H9 (cell line): ENCODE measurements around the gene SERPINB13. TPM values are rescaled to one million over a fixed set of nuclear protein-coding genes. Genes with fewer than 3 reads are reported as not detected.

ENCODE experiments used
- DNase-seq: peaks from one replicate; pipeline ENCODE4 v3.0.0-alpha.2; 2017
- H2AFZ ChIP-seq: one replicate; pipeline ENCODE4 v1.6.1; 2013; ENCODE audit warnings: mild to moderate bottlenecking, low read length, control low read depth, moderate library complexity
- H2AK5ac ChIP-seq: 2 replicates; pipeline ENCODE4 v1.6.1; 2013; ENCODE audit warnings: low read length, control low read depth, mixed read lengths; ENCODE audit not compliant: insufficient read length
- H2BK120ac ChIP-seq: one replicate; pipeline ENCODE4 v1.6.1; 2013; ENCODE audit warnings: low read depth, mild to moderate bottlenecking, low read length, control low read depth, inconsistent platforms; ENCODE audit not compliant: poor library complexity, severe bottlenecking
- H2BK12ac ChIP-seq: 2 replicates; pipeline ENCODE4 v1.6.1; 2013; ENCODE audit warnings: low read length, control low read depth, mixed read lengths, low read depth; ENCODE audit not compliant: insufficient read length
- H2BK15ac ChIP-seq: 2 replicates; pipeline ENCODE4 v1.6.1; 2013; ENCODE audit warnings: low read depth, low read length, control low read depth
- H2BK20ac ChIP-seq: one replicate; pipeline ENCODE4 v1.6.1; 2013; ENCODE audit warnings: low read depth, mild to moderate bottlenecking, low read length, control low read depth, inconsistent platforms; ENCODE audit not compliant: poor library complexity, severe bottlenecking
- H2BK5ac ChIP-seq: 2 replicates; pipeline ENCODE4 v1.6.1; 2013; ENCODE audit warnings: low read length, control low read depth, mixed read lengths; ENCODE audit not compliant: insufficient read length
- H3K14ac ChIP-seq: 2 replicates; pipeline ENCODE4 v1.6.1; 2013; ENCODE audit warnings: low read length, control low read depth; ENCODE audit not compliant: insufficient read depth
- H3K18ac ChIP-seq: 2 replicates; pipeline ENCODE4 v1.6.1; 2013; ENCODE audit warnings: low read depth, mild to moderate bottlenecking, mixed read lengths, low read length, control low read depth; ENCODE audit not compliant: insufficient read length
- H3K23ac ChIP-seq: 2 replicates; pipeline ENCODE4 v1.6.1; 2013; ENCODE audit warnings: low read length, control low read depth, mixed read lengths, low read depth; ENCODE audit not compliant: insufficient read length
- H3K23me2 ChIP-seq: 2 replicates; pipeline ENCODE4 v1.6.1; 2013; ENCODE audit warnings: low read depth, mild to moderate bottlenecking, mixed read lengths, low read length, control low read depth; ENCODE audit not compliant: insufficient read length, poor library complexity, severe bottlenecking
- H3K27ac ChIP-seq: 2 replicates; pipeline ENCODE4 v1.5.1; 2013; ENCODE audit warnings: low read length, control low read depth, mixed read lengths, low read depth; ENCODE audit not compliant: insufficient read length
- H3K27me3 ChIP-seq: 2 replicates; pipeline ENCODE4 v1.6.1; 2013; ENCODE audit warnings: low read length, control low read depth, inconsistent platforms; ENCODE audit not compliant: insufficient read depth
- H3K4ac ChIP-seq: 2 replicates; pipeline ENCODE4 v1.6.1; 2013; ENCODE audit warnings: low read depth, mild to moderate bottlenecking, control low read depth, inconsistent platforms, low read length, moderate library complexity
- H3K4me1 ChIP-seq: 2 replicates; pipeline ENCODE4 v1.6.1; 2013; ENCODE audit warnings: low read length, control low read depth, inconsistent platforms; ENCODE audit not compliant: insufficient read depth
- H3K4me2 ChIP-seq: 2 replicates; pipeline ENCODE4 v1.6.1; 2013; ENCODE audit warnings: low read length, control low read depth, mixed read lengths; ENCODE audit not compliant: insufficient read length, insufficient read depth
- H3K56ac ChIP-seq: 2 replicates; pipeline ENCODE4 v1.6.1; 2013; ENCODE audit warnings: low read depth, mild to moderate bottlenecking, mixed read lengths, low read length, control low read depth; ENCODE audit not compliant: insufficient read length
- H3K79me1 ChIP-seq: 2 replicates; pipeline ENCODE4 v1.6.1; 2013; ENCODE audit warnings: low read depth, mild to moderate bottlenecking, moderate library complexity, low read length, control low read depth, inconsistent platforms; ENCODE audit not compliant: insufficient read depth, poor library complexity, severe bottlenecking
- H3K79me2 ChIP-seq: 2 replicates; pipeline ENCODE4 v1.6.1; 2013; ENCODE audit warnings: low read length, control low read depth, inconsistent platforms; ENCODE audit not compliant: insufficient read depth
- H3K9ac ChIP-seq: 2 replicates; pipeline ENCODE4 v1.6.1; 2013; ENCODE audit warnings: low read length, control low read depth, mixed read lengths; ENCODE audit not compliant: insufficient read length; ENCODE audit errors: extremely low read depth
- H3K9me3 ChIP-seq: one replicate; pipeline ENCODE4 v1.6.1; 2013; ENCODE audit warnings: low read depth, low read length, inconsistent platforms; ENCODE audit not compliant: control insufficient read depth
- H3T11ph ChIP-seq: one replicate; pipeline ENCODE4 v1.6.1; 2013; ENCODE audit warnings: mild to moderate bottlenecking, low read length, control low read depth, inconsistent platforms
- H4K20me1 ChIP-seq: one replicate; pipeline ENCODE4 v1.6.1; 2013; ENCODE audit not compliant: control insufficient read depth, insufficient read length, insufficient read depth
- H4K5ac ChIP-seq: 2 replicates; pipeline ENCODE4 v1.6.1; 2013; ENCODE audit warnings: low read depth, mild to moderate bottlenecking, mixed read lengths, low read length, control low read depth; ENCODE audit not compliant: insufficient read length
- H4K8ac ChIP-seq: replicated peaks from 2 replicates; pipeline ENCODE4 v1.6.1; 2013; ENCODE audit warnings: low read length, control low read depth, mixed read lengths, low read depth; ENCODE audit not compliant: insufficient read length
- H4K91ac ChIP-seq: 2 replicates; pipeline ENCODE4 v1.6.1; 2013; ENCODE audit warnings: low read depth, mild to moderate bottlenecking, moderate library complexity, mixed read lengths, low read length, control low read depth; ENCODE audit not compliant: insufficient read length
- H3K27ac Mint-ChIP-seq, 3 experiments: 2 replicates in 2 of 3; 3 replicates in 1 of 3; pipeline ENCODE4 v1.8.0; 2020 to 2021; ENCODE audit warnings: mixed read lengths in 3 of 3, mild to moderate bottlenecking in 1 of 3, moderate library complexity in 1 of 3
- H3K27me3 Mint-ChIP-seq: 2 replicates; pipeline ENCODE4 v1.8.0; 2021; ENCODE audit warnings: low read depth, mild to moderate bottlenecking, moderate library complexity, mixed read lengths
- H3K36me3 Mint-ChIP-seq, 3 experiments: 2 replicates in 2 of 3; 3 replicates in 1 of 3; pipeline ENCODE4 v1.8.0; 2020 to 2021; ENCODE audit warnings: low read depth in 3 of 3, mixed read lengths in 3 of 3; ENCODE audit not compliant: insufficient read depth in 1 of 3
- H3K4me1 Mint-ChIP-seq, 2 experiments: 2 replicates each; pipeline ENCODE4 v1.8.0; 2020; ENCODE audit warnings: mixed read lengths in 2 of 2
- H3K4me3 Mint-ChIP-seq, 2 experiments: 2 replicates in 1 of 2; 3 replicates in 1 of 2; pipeline ENCODE4 v1.8.0; 2020 to 2021; ENCODE audit warnings: mild to moderate bottlenecking in 2 of 2, mixed read lengths in 2 of 2, moderate library complexity in 1 of 2
- H3K9me3 Mint-ChIP-seq, 2 experiments: 2 replicates in 1 of 2; 3 replicates in 1 of 2; pipeline ENCODE4 v1.8.0; 2020; ENCODE audit warnings: mild to moderate bottlenecking in 2 of 2, mixed read lengths in 2 of 2, moderate library complexity in 1 of 2
- WGBS: extraction: QIAGEN DNeasy Blood & Tissue Kit; methylation state at CpG from one replicate; pipeline ENCODE4 v1.1.7; 2013; ENCODE audit warnings: missing lambda C conversion rate, low lambda C conversion rate, mixed read lengths; ENCODE audit not compliant: insufficient read length; ENCODE audit errors: extremely low coverage; 5-methylcytosine and 5-hydroxymethylcytosine counted together
- total RNA-seq: library from RNA; stranded (reverse); gene quantifications from 2 replicates; pipeline ENCODE4 v1.2.1, GENCODE V29; 2021
- TF ChIP-seq, protein P1 (sequence below): fragments of 200-600 bp; sonication (generic); conservative IDR thresholded peaks from 3 replicates; pipeline ENCODE4 v1.8.0; 2021; ENCODE audit warnings: antibody characterized with exemption, mild to moderate bottlenecking

The SERPINB13 gene
- total RNA-seq, 1 experiment from 2014 or later, result not detected

DNA sequence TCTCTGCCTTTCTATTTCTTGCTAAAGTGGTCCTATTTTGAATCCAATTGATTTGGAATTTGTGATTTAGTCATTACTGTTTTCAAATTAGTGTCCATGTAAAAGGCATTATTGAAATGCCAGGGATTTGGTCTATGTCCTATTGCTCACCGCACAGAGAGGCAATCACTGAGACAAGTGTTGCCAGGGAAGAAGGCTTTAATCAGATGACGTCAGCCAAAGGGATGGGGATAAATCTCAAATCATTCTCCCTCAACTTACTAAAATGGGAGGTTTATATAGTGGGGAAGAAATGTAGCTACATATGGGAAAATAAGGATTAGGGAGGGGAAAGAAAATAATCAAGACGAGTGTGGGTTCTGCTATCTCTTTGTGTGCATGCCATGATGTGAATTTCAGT is 35.4 kb upstream of the SERPINB13 start:
- H4K8ac ChIP-seq, result no peak overlapping the region
- no peak overlapping the region for H3T11ph ChIP-seq
- no peak overlapping the region for H3K14ac ChIP-seq
- no peak overlapping the region for H3K9ac ChIP-seq
- no peak overlapping the region for H3K4me2 ChIP-seq
- TF ChIP-seq, protein P1, sequence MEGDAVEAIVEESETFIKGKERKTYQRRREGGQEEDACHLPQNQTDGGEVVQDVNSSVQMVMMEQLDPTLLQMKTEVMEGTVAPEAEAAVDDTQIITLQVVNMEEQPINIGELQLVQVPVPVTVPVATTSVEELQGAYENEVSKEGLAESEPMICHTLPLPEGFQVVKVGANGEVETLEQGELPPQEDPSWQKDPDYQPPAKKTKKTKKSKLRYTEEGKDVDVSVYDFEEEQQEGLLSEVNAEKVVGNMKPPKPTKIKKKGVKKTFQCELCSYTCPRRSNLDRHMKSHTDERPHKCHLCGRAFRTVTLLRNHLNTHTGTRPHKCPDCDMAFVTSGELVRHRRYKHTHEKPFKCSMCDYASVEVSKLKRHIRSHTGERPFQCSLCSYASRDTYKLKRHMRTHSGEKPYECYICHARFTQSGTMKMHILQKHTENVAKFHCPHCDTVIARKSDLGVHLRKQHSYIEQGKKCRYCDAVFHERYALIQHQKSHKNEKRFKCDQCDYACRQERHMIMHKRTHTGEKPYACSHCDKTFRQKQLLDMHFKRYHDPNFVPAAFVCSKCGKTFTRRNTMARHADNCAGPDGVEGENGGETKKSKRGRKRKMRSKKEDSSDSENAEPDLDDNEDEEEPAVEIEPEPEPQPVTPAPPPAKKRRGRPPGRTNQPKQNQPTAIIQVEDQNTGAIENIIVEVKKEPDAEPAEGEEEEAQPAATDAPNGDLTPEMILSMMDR, result no peak
- no peaks in the 10 kb centered on the region for H3K23me2 ChIP-seq
- Mint-ChIP-seq H3K4me1 (no peaks in the 10 kb centered on the region), H3K27me3 (no peaks in the 10 kb centered on the region), H3K9me3 (no peaks in the 10 kb centered on the region), H3K36me3 (no peaks in the 10 kb centered on the region), H3K27ac (no peak overlapping the region), H3K4me3 (no peak overlapping the region)
- no peaks in the 10 kb centered on the region for H3K79me2 ChIP-seq
- H3K18ac ChIP-seq, result no peak overlapping the region
- no peak overlapping the region for H3K56ac ChIP-seq
- no peak overlapping the region for H3K27ac ChIP-seq
- no peak overlapping the region for H4K91ac ChIP-seq
- no peak overlapping the region for H2BK15ac ChIP-seq
- WGBS, result no CpG with 5 or more reads among the region's 3 CpGs
- no peak overlapping the region for H4K5ac ChIP-seq
- H2BK12ac ChIP-seq, result no peak overlapping the region
- H3K27me3 ChIP-seq, result no peaks in the 10 kb centered on the region
- H2BK120ac ChIP-seq, result no peak overlapping the region
- no peaks in the 10 kb centered on the region for H3K79me1 ChIP-seq
- DNase-seq, result no peak
- no peaks in the 10 kb centered on the region for H4K20me1 ChIP-seq
- no peak overlapping the region for H2AFZ ChIP-seq
- H2BK5ac ChIP-seq, result no peak overlapping the region
- no peaks in the 10 kb centered on the region for H3K4me1 ChIP-seq
- no peak overlapping the region for H3K23ac ChIP-seq
- H2AK5ac ChIP-seq, result no peak overlapping the region
- no peak overlapping the region for H3K4ac ChIP-seq
- H2BK20ac ChIP-seq, result no peak overlapping the region
- H3K9me3 ChIP-seq, result no peaks in the 10 kb centered on the region
